Endothelial cell of umbilical vein (primary cell): ENCODE data around the gene WARS2.

ENCODE experiments used
- FOS ChIP-seq: IDR thresholded peaks from 2 replicates; pipeline ENCODE4 v1.6.1; 2011; ENCODE audit warnings: mild to moderate bottlenecking, low read length, moderate library complexity, borderline replicate concordance; ENCODE audit not compliant: insufficient read depth
- JUN ChIP-seq: IDR thresholded peaks from 2 replicates; pipeline ENCODE4 v1.6.1; 2011; ENCODE audit warnings: borderline replicate concordance, low read depth; ENCODE audit not compliant: insufficient read length, insufficient read depth
- POLR2A ChIP-seq: IDR thresholded peaks from 2 replicates; pipeline ENCODE4 v1.6.1; 2012; ENCODE audit warnings: low read depth, mild to moderate bottlenecking, control low read depth, low read length
- TF ChIP-seq, protein P1 (sequence below), 2 donors: IDR thresholded peaks; 1 replicate in 1 of 2; 2 replicates in 1 of 2; pipeline ENCODE4 v1.5.1; 2011; ENCODE audit warnings: low read length in 2 of 2, mild to moderate bottlenecking in 2 of 2, moderate library complexity in 2 of 2, control low read depth in 1 of 2, inconsistent platforms in 1 of 2, low read depth in 1 of 2; ENCODE audit not compliant: insufficient read depth in 1 of 2; ENCODE audit errors: extremely low read depth in 1 of 2

DNA sequence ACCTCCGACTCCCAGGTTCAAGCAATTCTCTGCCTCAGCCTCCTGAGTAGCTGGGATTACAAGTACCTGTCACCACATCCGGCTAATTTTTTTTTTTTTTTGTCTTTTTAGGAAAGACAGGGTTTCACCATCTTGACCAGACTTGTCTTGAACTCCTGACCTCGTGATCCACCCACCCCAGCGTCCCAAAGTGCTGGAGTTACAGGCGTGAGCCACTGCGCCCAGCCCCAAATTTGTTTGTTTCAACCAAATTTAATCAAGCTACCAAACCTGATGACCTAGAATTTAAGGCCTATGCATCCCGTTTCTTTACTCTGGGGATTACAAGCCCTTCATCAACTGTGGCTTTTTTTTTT lies 94.0 kb downstream of the WARS2 start:
- TF ChIP-seq FOS (no peak), JUN (no peak), POLR2A (no peak)
- TF ChIP-seq, protein P1, sequence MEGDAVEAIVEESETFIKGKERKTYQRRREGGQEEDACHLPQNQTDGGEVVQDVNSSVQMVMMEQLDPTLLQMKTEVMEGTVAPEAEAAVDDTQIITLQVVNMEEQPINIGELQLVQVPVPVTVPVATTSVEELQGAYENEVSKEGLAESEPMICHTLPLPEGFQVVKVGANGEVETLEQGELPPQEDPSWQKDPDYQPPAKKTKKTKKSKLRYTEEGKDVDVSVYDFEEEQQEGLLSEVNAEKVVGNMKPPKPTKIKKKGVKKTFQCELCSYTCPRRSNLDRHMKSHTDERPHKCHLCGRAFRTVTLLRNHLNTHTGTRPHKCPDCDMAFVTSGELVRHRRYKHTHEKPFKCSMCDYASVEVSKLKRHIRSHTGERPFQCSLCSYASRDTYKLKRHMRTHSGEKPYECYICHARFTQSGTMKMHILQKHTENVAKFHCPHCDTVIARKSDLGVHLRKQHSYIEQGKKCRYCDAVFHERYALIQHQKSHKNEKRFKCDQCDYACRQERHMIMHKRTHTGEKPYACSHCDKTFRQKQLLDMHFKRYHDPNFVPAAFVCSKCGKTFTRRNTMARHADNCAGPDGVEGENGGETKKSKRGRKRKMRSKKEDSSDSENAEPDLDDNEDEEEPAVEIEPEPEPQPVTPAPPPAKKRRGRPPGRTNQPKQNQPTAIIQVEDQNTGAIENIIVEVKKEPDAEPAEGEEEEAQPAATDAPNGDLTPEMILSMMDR (IDR thresholded peaks at IDR 0.05; ENCODE audit: extremely low read depth in 1 of 2, insufficient read depth in 1 of 2, low read depth in 1 of 2, low read length in 2 of 2) = no peak
